Upper lobe of left lung (tissue), 6 donors: Measurements from ENCODE around the gene PABPN1. TPM values are rescaled to one million over a fixed set of nuclear protein-coding genes. Genes with fewer than 3 reads are reported as not detected.

ENCODE experiments used
- ATAC-seq, 2 donors: fragments of 200-7000 bp; cut with Tn5 transposase; one replicate each; pipeline ENCODE4 v1.9.1; 2022; ENCODE audit warnings: mild to moderate bottlenecking in 2 of 2, moderate library complexity in 2 of 2; ENCODE audit not compliant: low FRiP score in 2 of 2
- DNase-seq, 2 donors: peaks; one replicate each; pipeline ENCODE4 v3.0.0-alpha.2; 2019 to 2020
- H3K27ac ChIP-seq, 4 donors: fragments of 200-600 bp; sonication (generic); one replicate each; pipeline ENCODE4 v1.5.1; 2016 to 2019
- H3K27me3 ChIP-seq, 4 donors: fragments of 200-600 bp; sonication (generic); one replicate each; pipeline ENCODE4 v1.5.1; 2017 to 2019
- H3K36me3 ChIP-seq, 4 donors: fragments of 200-600 bp; sonication (generic); one replicate each; pipeline ENCODE4 v1.5.1; 2016 to 2019
- H3K4me1 ChIP-seq, 4 donors: fragments of 200-600 bp; sonication (generic); one replicate each; pipeline ENCODE4 v1.5.1; 2018 to 2019
- H3K4me3 ChIP-seq, 4 donors: fragments of 200-600 bp; sonication (generic); one replicate each; pipeline ENCODE4 v1.5.1; 2017 to 2019; ENCODE audit warnings: mild to moderate bottlenecking in 2 of 4, moderate library complexity in 1 of 4
- H3K9me3 ChIP-seq, 4 donors: fragments of 200-600 bp; sonication (generic); one replicate each; pipeline ENCODE4 v1.5.1; 2018 to 2019
- CTCF ChIP-seq, 6 experiments: fragments of 450-650 bp in 4 of 6; fragments of 200-600 bp in 2 of 6; sonication (generic) in 2 of 6; IDR thresholded peaks; one replicate each; pipeline ENCODE4 v1.5.1; 2016 to 2019; ENCODE audit warnings: antibody characterized with exemption in 6 of 6
- EP300 ChIP-seq, 4 donors: sonication (generic); formaldehyde crosslinking; IDR thresholded peaks; one replicate each; pipeline ENCODE4 v1.5.1; 2017; ENCODE audit warnings: antibody characterized with exemption in 4 of 4, control low read depth in 2 of 4
- POLR2A ChIP-seq, 4 donors: fragments of 450-650 bp; IDR thresholded peaks; one replicate each; pipeline ENCODE4 v1.5.1; 2016 to 2017; ENCODE audit warnings: antibody characterized with exemption in 4 of 4, mild to moderate bottlenecking in 2 of 4
- POLR2AphosphoS5 ChIP-seq, 2 donors: sonication (generic); formaldehyde crosslinking; IDR thresholded peaks; one replicate each; pipeline ENCODE4 v1.5.1; 2017; ENCODE audit warnings: antibody characterized with exemption in 2 of 2
- WGBS, 2 donors: methylation state at CpG; one replicate each; pipeline ENCODE4 v1.1.5; 2017 to 2018; 5-methylcytosine and 5-hydroxymethylcytosine counted together
- total RNA-seq, 6 donors: library from RNA; depleted of rRNA in 4 of 6; stranded (reverse); fragments of >200 nt in 4 of 6; gene quantifications; one replicate each; pipeline versions ENCODE4 v1.1.0 to v1.2.1, GENCODE V29; 2016 to 2021
- donor health status: DM: no; HTN: no; CAD: no; lungs with moderate emphysema.
- donor health status: DM: no; HTN: yes; CAD: no; lungs with severe emphysema.

The PABPN1 gene
- total RNA-seq, 6 donors from 2014 or later, result 47.6 to 325 (median 85.7) TPM

GRCh38 chr14:23294734-23295561 lies 26.3 kb upstream of the PABPN1 start:
- H3K27ac ChIP-seq, result no peak overlapping the region
- H3K36me3 ChIP-seq, result peaks cover 0 to 9% (median 4%) of the 10 kb centered on the region in 4 donors
- H3K9me3 ChIP-seq, result no peaks in the 10 kb centered on the region
- H3K27me3 ChIP-seq, result no peaks in the 10 kb centered on the region
- peak; percentile 86 to 89 for ATAC-seq
- 31 to 32% methylated on average over 23 to 24 of the region's 24 CpGs for WGBS, 2 donors
- peak in 1 of 2 donors; percentile 37 for DNase-seq
- no peak overlapping the region for H3K4me3 ChIP-seq
- TF ChIP-seq POLR2A (IDR thresholded peaks at IDR 0.05), result no peak
- TF ChIP-seq CTCF (IDR thresholded peaks at IDR 0.05), result peak; percentile 42 to 85 (median 58)
- H3K4me1 ChIP-seq, result peaks cover 7 to 18% (median 13%) of the 10 kb centered on the region in 4 donors

- Histone ChIP-seq H3K4me3 (no peak overlapping the region), H3K27ac (no peak overlapping the region), H3K9me3 (no peaks in the 10 kb centered on the region), H3K27me3 (no peaks in the 10 kb centered on the region), H3K36me3 (peaks cover 0 to 9% (median 4%) of the 10 kb centered on the region in 4 donors), H3K4me1 (peaks cover 15 to 26% (median 22%) of the 10 kb centered on the region in 4 donors)
- 81 to 96% methylated on average over 4 to 7 of the region's 7 CpGs for WGBS, 2 donors
- ATAC-seq, result no peak
- TF ChIP-seq POLR2AphosphoS5 (IDR thresholded peaks at IDR 0.05) (no peak), EP300 (IDR thresholded peaks at IDR 0.05) (no peak), POLR2A (IDR thresholded peaks at IDR 0.05) (no peak), CTCF (IDR thresholded peaks at IDR 0.05) (no peak)
- DNase-seq, result no peak
Measured at GRCh38 chr14:23296012-23296777, 25.1 kb upstream of the PABPN1 start.

GRCh38 chr14:23297096-23297495 lies 24.2 kb upstream of the PABPN1 start:
- no peak for TF ChIP-seq POLR2AphosphoS5 (IDR thresholded peaks at IDR 0.05)
- no peak for TF ChIP-seq POLR2A (IDR thresholded peaks at IDR 0.05)
- TF ChIP-seq EP300 (IDR thresholded peaks at IDR 0.05), result no peak
- TF ChIP-seq CTCF (IDR thresholded peaks at IDR 0.05), result no peak
- no peak for ATAC-seq
- Histone ChIP-seq H3K4me3 (no peak overlapping the region), H3K36me3 (peaks cover 0 to 9% (median 4%) of the 10 kb centered on the region in 4 donors), H3K4me1 (peaks cover 15 to 26% (median 23%) of the 10 kb centered on the region in 4 donors), H3K27ac (no peak overlapping the region), H3K9me3 (no peaks in the 10 kb centered on the region), H3K27me3 (no peaks in the 10 kb centered on the region)
- no peak for DNase-seq
- 87 to 90% methylated on average over 7 of the region's 7 CpGs for WGBS, 2 donors

- 89 to 96% methylated on average over 7 of the region's 7 CpGs for WGBS, 2 donors
- H3K27ac ChIP-seq, result no peak overlapping the region
- H3K4me1 ChIP-seq, result peaks cover 15 to 28% (median 24%) of the 10 kb centered on the region in 4 donors
- H3K9me3 ChIP-seq, result no peaks in the 10 kb centered on the region
- no peak for ATAC-seq
- H3K27me3 ChIP-seq, result no peaks in the 10 kb centered on the region
- H3K36me3 ChIP-seq, result peaks cover 0 to 9% (median 4%) of the 10 kb centered on the region in 4 donors
- DNase-seq, result no peak
- TF ChIP-seq POLR2AphosphoS5 (IDR thresholded peaks at IDR 0.05) (no peak), POLR2A (IDR thresholded peaks at IDR 0.05) (no peak), EP300 (IDR thresholded peaks at IDR 0.05) (no peak), CTCF (IDR thresholded peaks at IDR 0.05) (no peak)
- H3K4me3 ChIP-seq, result no peak overlapping the region
Measured at GRCh38 chr14:23297611-23298277, 23.5 kb upstream of the PABPN1 start.
